ENCODE results near the gene PTPRB. TPM values are rescaled to one million over a fixed set of nuclear protein-coding genes. Genes with fewer than 3 reads are reported as not detected.

The PTPRB gene
- total and polyA plus RNA-seq, 2 of the 4 experiments (the other 2 are of a cell fraction): 4.1 to 6.5 TPM

- no CpG with 5 or more reads among the region's 1 CpG for WGBS, 2 experiments (ENCODE audit: extremely low coverage in 2 of 2, insufficient read length in 1 of 2)
- no peak overlapping the region for H3K18ac ChIP-seq (ENCODE audit: low read depth, low read length)
- H2AK5ac ChIP-seq (ENCODE audit: low read depth, low read length): no peak overlapping the region
- H3K27me3 ChIP-seq (ENCODE audit: control insufficient read depth, insufficient read depth, low read length): no peaks in the 10 kb centered on the region
- H4K20me1 ChIP-seq (ENCODE audit: insufficient read depth, low read length): no peaks in the 10 kb centered on the region
- H3K56ac ChIP-seq (ENCODE audit: extremely low read depth, insufficient read depth, low read length): no peak overlapping the region
- H3K14ac ChIP-seq (replicated peaks; ENCODE audit: low read depth, low read length): no peak overlapping the region
- H4K91ac ChIP-seq (ENCODE audit: insufficient read depth, low read depth, low read length): no peak overlapping the region
- H4K8ac ChIP-seq (ENCODE audit: low read depth in 2 of 2, low read length in 2 of 2): no peak overlapping the region
- no peak overlapping the region for H2BK15ac ChIP-seq (ENCODE audit: low read depth, low read length)
- in situ Hi-C loops (cut with MboI; ENCODE audit: low sequenced_read_pairs): no loop called here
- H3K4me3 ChIP-seq (ENCODE audit: insufficient read depth, low read depth, low read length): no peak overlapping the region
- dilution Hi-C loops (cut with HindIII; ENCODE audit: low sequenced_read_pairs, unreplicated experiment): no loop called here
- H2AK9ac ChIP-seq (replicated peaks; ENCODE audit: low read depth, low read length, poor library complexity): no peak overlapping the region
- no TSS peak for BruUV-seq (replicated peaks)
- no peak overlapping the region for H2BK5ac ChIP-seq (ENCODE audit: low read depth, low read length, poor library complexity, severe bottlenecking)
- H3K9ac ChIP-seq (ENCODE audit: low read depth, low read length): no peak overlapping the region
- H2BK120ac ChIP-seq (ENCODE audit: low read depth, low read length): no peak overlapping the region
- no peak overlapping the region for H3K23ac ChIP-seq (ENCODE audit: low read depth, low read length)
- TF ChIP-seq NFE2L2 (IDR thresholded peaks at IDR 0.05; ENCODE audit: low read depth, low read length) (no peak), RCOR1 (IDR thresholded peaks at IDR 0.05; ENCODE audit: insufficient replicate concordance, low read length) (no peak), CEBPB (IDR thresholded peaks at IDR 0.05; ENCODE audit: low read depth, low read length) (no peak)
- TF ChIP-seq, protein P1, sequence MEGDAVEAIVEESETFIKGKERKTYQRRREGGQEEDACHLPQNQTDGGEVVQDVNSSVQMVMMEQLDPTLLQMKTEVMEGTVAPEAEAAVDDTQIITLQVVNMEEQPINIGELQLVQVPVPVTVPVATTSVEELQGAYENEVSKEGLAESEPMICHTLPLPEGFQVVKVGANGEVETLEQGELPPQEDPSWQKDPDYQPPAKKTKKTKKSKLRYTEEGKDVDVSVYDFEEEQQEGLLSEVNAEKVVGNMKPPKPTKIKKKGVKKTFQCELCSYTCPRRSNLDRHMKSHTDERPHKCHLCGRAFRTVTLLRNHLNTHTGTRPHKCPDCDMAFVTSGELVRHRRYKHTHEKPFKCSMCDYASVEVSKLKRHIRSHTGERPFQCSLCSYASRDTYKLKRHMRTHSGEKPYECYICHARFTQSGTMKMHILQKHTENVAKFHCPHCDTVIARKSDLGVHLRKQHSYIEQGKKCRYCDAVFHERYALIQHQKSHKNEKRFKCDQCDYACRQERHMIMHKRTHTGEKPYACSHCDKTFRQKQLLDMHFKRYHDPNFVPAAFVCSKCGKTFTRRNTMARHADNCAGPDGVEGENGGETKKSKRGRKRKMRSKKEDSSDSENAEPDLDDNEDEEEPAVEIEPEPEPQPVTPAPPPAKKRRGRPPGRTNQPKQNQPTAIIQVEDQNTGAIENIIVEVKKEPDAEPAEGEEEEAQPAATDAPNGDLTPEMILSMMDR (conservative IDR thresholded peaks at IDR 0.05; ENCODE audit: low read depth, low read length): no peak
- no peak overlapping the region for H3K4ac ChIP-seq (ENCODE audit: low read depth, low read length)
- H3K36me3 ChIP-seq (ENCODE audit: control insufficient read depth, insufficient read depth, low read length): no peaks in the 10 kb centered on the region
- POLR2A ChIA-PET (ENCODE audit: unreplicated experiment): no interaction called here
- CTCF ChIA-PET: interaction anchor here (0.6 kb wide), 1 partner anchor 550 kb away, joined by 4 read pairs; no protein-coding TSS in a partner anchor
- no peak overlapping the region for H2BK20ac ChIP-seq (ENCODE audit: low read depth, low read length)
- no peaks in the 10 kb centered on the region for H3K4me1 ChIP-seq (ENCODE audit: control insufficient read depth, insufficient read depth, low read length)
- intact Hi-C loops (cut with micrococcal nuclease): no loop called here
- no peak overlapping the region for H3K4me2 ChIP-seq (ENCODE audit: low read depth, low read length)
- ATAC-seq (ENCODE audit: low read depth): no peak
- no peaks in the 10 kb centered on the region for H3K9me1 ChIP-seq (ENCODE audit: insufficient read depth, low read length)
- H3K79me1 ChIP-seq (ENCODE audit: low read depth in 1 of 2, low read length in 2 of 2): no peaks in the 10 kb centered on the region
- H4K5ac ChIP-seq (ENCODE audit: low read depth, low read length): no peak overlapping the region
- H2AFZ ChIP-seq (replicated peaks; ENCODE audit: low read length, poor library complexity): no peak overlapping the region
- H3K27ac ChIP-seq (ENCODE audit: insufficient read depth, low read length): no peak overlapping the region
- peaks cover 5% of the 10 kb centered on the region; the same call in 1 of the 2 replicates for H3K9me3 ChIP-seq (ENCODE audit: control insufficient read depth, insufficient read depth, low read length)
- no peak for DNase-seq
Measured at GRCh38 chr12:70508178-70508577, 129.1 kb downstream of the PTPRB start.
